ENCODE results near the gene ARSJ.
A peak's percentile ranks its signal among the peaks of the same experiment; 100 is the strongest.

The ARSJ gene

DNA sequence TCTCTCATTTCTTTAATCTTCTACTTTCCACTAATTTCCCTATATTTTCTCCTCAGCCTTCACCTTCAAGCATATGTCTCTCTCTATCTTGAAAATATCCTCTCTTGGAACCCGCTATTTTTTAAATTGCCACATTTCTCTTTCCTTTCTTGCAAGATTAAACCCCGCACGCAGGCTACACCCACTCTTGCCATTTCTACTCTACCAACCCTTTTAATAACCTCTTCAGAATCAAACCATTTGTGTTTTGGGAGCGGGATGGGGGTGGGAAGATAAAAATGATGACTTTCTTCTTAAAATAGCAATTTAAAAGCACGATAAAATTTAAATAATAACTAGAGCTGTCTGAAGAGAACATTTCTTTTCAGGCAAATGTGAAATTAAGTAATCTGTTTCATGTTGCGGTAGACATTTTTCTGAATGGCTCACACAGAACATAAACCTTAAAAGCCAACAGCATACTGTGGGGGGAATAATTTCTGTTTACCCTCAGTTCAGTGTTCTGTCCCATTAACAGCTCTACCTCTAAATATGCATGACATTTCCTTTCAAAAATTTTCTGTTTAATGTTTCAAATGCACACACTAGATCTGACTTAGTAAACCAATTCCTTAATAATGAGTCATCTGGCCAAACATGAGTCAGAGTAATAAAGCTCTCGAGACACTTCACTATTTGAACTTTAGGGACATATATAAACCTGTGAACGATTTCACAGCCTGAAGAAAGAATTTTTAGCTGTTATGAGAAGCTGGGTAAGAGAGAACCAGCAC, 20.5 kb downstream of the ARSJ start:
- peak overlapping the region; percentile 97 for H3K27ac ChIP-seq (ENCODE audit: low read length, poor library complexity, severe bottlenecking)
- no peak overlapping the region for H4K8ac ChIP-seq (ENCODE audit: low read length)
- no peak overlapping the region for H3K23ac ChIP-seq (ENCODE audit: low read length in 2 of 2)
- H3K4me2 ChIP-seq (ENCODE audit: low read length, poor library complexity, severe bottlenecking): peak overlapping the region; percentile 43
- peaks cover 6% of the 10 kb centered on the region for H3K4me1 ChIP-seq (ENCODE audit: control insufficient read depth, insufficient read depth, low read depth, low read length)
- H2AFZ ChIP-seq (ENCODE audit: low read depth, low read length): no peak overlapping the region
- peak overlapping the region in 1 of 2 experiments; percentile 35 for H3K4me3 ChIP-seq (ENCODE audit: insufficient read depth in 1 of 2, low read depth in 1 of 2, low read length in 2 of 2)
- no peak overlapping the region for H4K91ac ChIP-seq (ENCODE audit: low read length)
- H3K9me3 ChIP-seq (ENCODE audit: control insufficient read depth, low read length): no peaks in the 10 kb centered on the region
- H3K9ac ChIP-seq (ENCODE audit: low read length): peak overlapping the region; percentile 74
- WGBS: 74% methylated on average over 1 of the region's 8 CpGs
- peaks cover 0 to 2% of the 10 kb centered on the region in 2 experiments for H3K36me3 ChIP-seq (ENCODE audit: control insufficient read depth in 1 of 2, insufficient read depth in 2 of 2, low read depth in 1 of 2, low read length in 2 of 2)
- no peak overlapping the region for H2AK5ac ChIP-seq (ENCODE audit: low read length, severe bottlenecking)
- no peak overlapping the region for H2BK12ac ChIP-seq (ENCODE audit: low read length in 2 of 2)
- no peak overlapping the region for H3K4ac ChIP-seq (ENCODE audit: low read depth in 1 of 2, low read length in 2 of 2)
- no peaks in the 10 kb centered on the region for H3K27me3 ChIP-seq (ENCODE audit: control insufficient read depth in 1 of 2, insufficient read depth in 1 of 2, low read length in 2 of 2)
- H2BK15ac ChIP-seq (ENCODE audit: low read depth, poor library complexity, severe bottlenecking): no peak overlapping the region
- peaks cover 4% of the 10 kb centered on the region for H3K79me1 ChIP-seq (replicated peaks; ENCODE audit: low read length, poor library complexity, severe bottlenecking)
- no peak overlapping the region for H3K18ac ChIP-seq (ENCODE audit: low read depth in 1 of 2, low read length in 2 of 2)
- DNase-seq: peak; percentile 95
- peak overlapping the region; percentile 34 for H2BK120ac ChIP-seq (ENCODE audit: low read depth, low read length)
- no peak overlapping the region for H3K14ac ChIP-seq (ENCODE audit: low read length in 2 of 2)
- H2BK5ac ChIP-seq (ENCODE audit: low read depth, low read length, poor library complexity, severe bottlenecking): peak overlapping the region; percentile 89

GRCh38 chr4:113957956-113958355, 21.5 kb downstream of the ARSJ start:
- no peak overlapping the region for H2BK120ac ChIP-seq (ENCODE audit: low read depth, low read length)
- peak; percentile 61 for DNase-seq
- H3K14ac ChIP-seq (ENCODE audit: low read length in 2 of 2): no peak overlapping the region
- no peak overlapping the region for H2BK12ac ChIP-seq (ENCODE audit: low read length in 2 of 2)
- H2BK5ac ChIP-seq (ENCODE audit: low read depth, low read length, poor library complexity, severe bottlenecking): no peak overlapping the region
- no peak overlapping the region for H2AK5ac ChIP-seq (ENCODE audit: low read length, severe bottlenecking)
- H2AFZ ChIP-seq (ENCODE audit: low read depth, low read length): no peak overlapping the region
- H3K23ac ChIP-seq (ENCODE audit: low read length in 2 of 2): no peak overlapping the region
- H3K4me2 ChIP-seq (ENCODE audit: low read length, poor library complexity, severe bottlenecking): no peak overlapping the region
- H3K18ac ChIP-seq (ENCODE audit: low read depth in 1 of 2, low read length in 2 of 2): no peak overlapping the region
- H4K91ac ChIP-seq (ENCODE audit: low read length): no peak overlapping the region
- H3K9ac ChIP-seq (ENCODE audit: low read length): no peak overlapping the region
- no peak overlapping the region for H3K4ac ChIP-seq (ENCODE audit: low read depth in 1 of 2, low read length in 2 of 2)
- WGBS: 60% methylated on average over 1 of the region's 3 CpGs
- H3K4me3 ChIP-seq (ENCODE audit: insufficient read depth in 1 of 2, low read depth in 1 of 2, low read length in 2 of 2): no peak overlapping the region
- peaks cover 6% of the 10 kb centered on the region for H3K4me1 ChIP-seq (ENCODE audit: control insufficient read depth, insufficient read depth, low read depth, low read length)
- H3K9me3 ChIP-seq (ENCODE audit: control insufficient read depth, low read length): no peaks in the 10 kb centered on the region
- H3K27ac ChIP-seq (ENCODE audit: low read length, poor library complexity, severe bottlenecking): peak overlapping the region; percentile 97
- H3K27me3 ChIP-seq (ENCODE audit: control insufficient read depth in 1 of 2, insufficient read depth in 1 of 2, low read length in 2 of 2): no peaks in the 10 kb centered on the region
- H3K36me3 ChIP-seq (ENCODE audit: control insufficient read depth in 1 of 2, insufficient read depth in 2 of 2, low read depth in 1 of 2, low read length in 2 of 2): peaks cover 0 to 2% of the 10 kb centered on the region in 2 experiments
- H3K79me1 ChIP-seq (replicated peaks; ENCODE audit: low read length, poor library complexity, severe bottlenecking): peaks cover 5% of the 10 kb centered on the region
- H2BK15ac ChIP-seq (ENCODE audit: low read depth, poor library complexity, severe bottlenecking): no peak overlapping the region
- no peak overlapping the region for H4K8ac ChIP-seq (ENCODE audit: low read length)

DNA sequence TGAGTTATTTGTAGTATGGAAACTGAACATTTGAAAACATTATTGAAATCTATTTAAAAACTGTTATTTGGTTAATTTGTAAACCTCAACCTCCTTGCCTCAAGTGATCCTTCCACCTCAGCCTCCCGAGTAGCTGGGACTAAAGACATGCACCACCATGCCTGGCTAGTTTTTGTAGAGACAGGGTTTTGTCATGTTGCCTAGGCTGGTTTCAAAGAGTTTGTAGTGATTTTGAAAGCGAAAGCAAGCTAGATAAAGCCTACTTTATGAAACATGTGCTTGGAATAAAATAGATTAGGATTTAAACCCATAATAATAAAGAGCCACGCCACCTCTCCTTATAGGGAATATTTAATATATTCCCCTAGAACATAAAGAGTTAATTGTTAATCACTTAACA, 23.5 kb downstream of the ARSJ start:
- Histone ChIP-seq H3K18ac (ENCODE audit: low read depth in 1 of 2, low read length in 2 of 2) (no peak overlapping the region), H3K79me1 (replicated peaks; ENCODE audit: low read length, poor library complexity, severe bottlenecking) (peaks cover 7% of the 10 kb centered on the region), H2AFZ (ENCODE audit: low read depth, low read length) (no peak overlapping the region), H3K14ac (ENCODE audit: low read length in 2 of 2) (no peak overlapping the region), H3K4me2 (ENCODE audit: low read length, poor library complexity, severe bottlenecking) (no peak overlapping the region), H3K9ac (ENCODE audit: low read length) (peak overlapping the region; percentile 7), H3K4me3 (ENCODE audit: insufficient read depth in 1 of 2, low read depth in 1 of 2, low read length in 2 of 2) (no peak overlapping the region), H2BK15ac (ENCODE audit: low read depth, poor library complexity, severe bottlenecking) (no peak overlapping the region), H2BK120ac (ENCODE audit: low read depth, low read length) (no peak overlapping the region), H3K27me3 (ENCODE audit: control insufficient read depth in 1 of 2, insufficient read depth in 1 of 2, low read length in 2 of 2) (no peaks in the 10 kb centered on the region), H2BK5ac (ENCODE audit: low read depth, low read length, poor library complexity, severe bottlenecking) (no peak overlapping the region), H3K27ac (ENCODE audit: low read length, poor library complexity, severe bottlenecking) (no peak overlapping the region), H3K36me3 (ENCODE audit: control insufficient read depth in 1 of 2, insufficient read depth in 2 of 2, low read depth in 1 of 2, low read length in 2 of 2) (no peaks in the 10 kb centered on the region), H3K23ac (ENCODE audit: low read length in 2 of 2) (no peak overlapping the region), H4K91ac (ENCODE audit: low read length) (no peak overlapping the region), H3K4me1 (ENCODE audit: control insufficient read depth, insufficient read depth, low read depth, low read length) (peaks cover 6% of the 10 kb centered on the region), H2BK12ac (ENCODE audit: low read length in 2 of 2) (no peak overlapping the region), H3K4ac (ENCODE audit: low read depth in 1 of 2, low read length in 2 of 2) (peak overlapping the region in 1 of 2 experiments; percentile 16), H3K9me3 (ENCODE audit: control insufficient read depth, low read length) (no peaks in the 10 kb centered on the region), H4K8ac (ENCODE audit: low read length) (no peak overlapping the region), H2AK5ac (ENCODE audit: low read length, severe bottlenecking) (no peak overlapping the region)
- DNase-seq: no peak
- WGBS: 90% methylated on average over 1 of the region's 3 CpGs

DNA sequence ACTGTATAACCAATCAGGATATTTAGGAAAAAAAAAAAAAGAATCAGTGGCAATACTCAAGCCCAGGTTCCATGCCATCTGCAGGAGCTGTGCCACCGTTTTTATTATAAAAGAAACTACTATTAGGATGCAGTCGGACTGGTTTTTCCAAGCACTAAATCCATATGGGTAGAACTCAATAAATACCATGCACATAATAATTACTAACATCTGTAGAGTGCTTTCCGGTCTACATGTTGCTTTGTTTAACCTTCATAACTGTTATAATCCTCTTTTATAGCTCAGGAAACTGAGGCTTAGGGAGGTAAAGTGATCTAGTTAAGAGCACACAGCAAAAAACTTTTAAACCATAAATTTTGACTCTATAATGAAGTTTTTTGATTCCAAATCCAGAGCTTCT, 24.0 kb downstream of the ARSJ start:
- Histone ChIP-seq H3K36me3 (ENCODE audit: control insufficient read depth in 1 of 2, insufficient read depth in 2 of 2, low read depth in 1 of 2, low read length in 2 of 2) (no peaks in the 10 kb centered on the region), H3K4me2 (ENCODE audit: low read length, poor library complexity, severe bottlenecking) (no peak overlapping the region), H3K9ac (ENCODE audit: low read length) (no peak overlapping the region), H2AFZ (ENCODE audit: low read depth, low read length) (no peak overlapping the region), H4K8ac (ENCODE audit: low read length) (no peak overlapping the region), H3K18ac (ENCODE audit: low read depth in 1 of 2, low read length in 2 of 2) (no peak overlapping the region), H3K14ac (ENCODE audit: low read length in 2 of 2) (no peak overlapping the region), H2BK15ac (ENCODE audit: low read depth, poor library complexity, severe bottlenecking) (no peak overlapping the region), H3K9me3 (ENCODE audit: control insufficient read depth, low read length) (no peaks in the 10 kb centered on the region), H2BK5ac (ENCODE audit: low read depth, low read length, poor library complexity, severe bottlenecking) (no peak overlapping the region), H2BK120ac (ENCODE audit: low read depth, low read length) (no peak overlapping the region), H3K4me1 (ENCODE audit: control insufficient read depth, insufficient read depth, low read depth, low read length) (peaks cover 3% of the 10 kb centered on the region), H4K91ac (ENCODE audit: low read length) (no peak overlapping the region), H3K27ac (ENCODE audit: low read length, poor library complexity, severe bottlenecking) (no peak overlapping the region), H3K27me3 (ENCODE audit: control insufficient read depth in 1 of 2, insufficient read depth in 1 of 2, low read length in 2 of 2) (no peaks in the 10 kb centered on the region), H3K4ac (ENCODE audit: low read depth in 1 of 2, low read length in 2 of 2) (no peak overlapping the region), H2AK5ac (ENCODE audit: low read length, severe bottlenecking) (no peak overlapping the region), H3K4me3 (ENCODE audit: insufficient read depth in 1 of 2, low read depth in 1 of 2, low read length in 2 of 2) (no peak overlapping the region), H3K23ac (ENCODE audit: low read length in 2 of 2) (no peak overlapping the region), H3K79me1 (replicated peaks; ENCODE audit: low read length, poor library complexity, severe bottlenecking) (peaks cover 7% of the 10 kb centered on the region), H2BK12ac (ENCODE audit: low read length in 2 of 2) (no peak overlapping the region)
- no peak for DNase-seq
- WGBS: 100% methylated on average over 2 of the region's 3 CpGs
